Astrocyte of the hippocampus (primary cell): ENCODE measurements around the gene PPARG.

Source experiments
- DNase-seq: peaks from one replicate; pipeline ENCODE4 v3.0.0; 2011; ENCODE audit warnings: low read depth, low spot score

Gene PPARG

GRCh38 chr3:12343047-12343501, 54.2 kb downstream of the PPARG start:
- peak; percentile 37 for DNase-seq

- DNase-seq = peak; percentile 50
These were observed 56.3 kb downstream of the PPARG start for GRCh38 chr3:12345141-12345561.

- no peak for DNase-seq
These were observed 57.0 kb downstream of the PPARG start for GRCh38 chr3:12345584-12346494.

GRCh38 chr3:12347301-12347700, 58.4 kb downstream of the PPARG start:
- no peak for DNase-seq

GRCh38 chr3:12349895-12350811, 61.3 kb downstream of the PPARG start:
- peak; percentile 38 for DNase-seq

- no peak for DNase-seq
These were observed 62.3 kb downstream of the PPARG start for GRCh38 chr3:12351145-12351544.

GRCh38 chr3:12352253-12352652, 63.4 kb downstream of the PPARG start:
- no peak for DNase-seq

- DNase-seq = no peak
These were observed 63.9 kb downstream of the PPARG start for GRCh38 chr3:12352755-12353154.

GRCh38 chr3:12353796-12354525, 65.1 kb downstream of the PPARG start:
- DNase-seq = no peak

- no peak for DNase-seq
These were observed 67.3 kb downstream of the PPARG start for GRCh38 chr3:12356175-12356574.

- DNase-seq = no peak
These were observed 68.1 kb downstream of the PPARG start for GRCh38 chr3:12356996-12357395.

GRCh38 chr3:12357456-12357855, 68.6 kb downstream of the PPARG start:
- no peak for DNase-seq

GRCh38 chr3:12363397-12364195, 74.7 kb downstream of the PPARG start:
- peak; percentile 46 for DNase-seq

GRCh38 chr3:12367346-12367745, 78.5 kb downstream of the PPARG start:
- DNase-seq = no peak

GRCh38 chr3:12369029-12369428, 80.2 kb downstream of the PPARG start:
- no peak for DNase-seq

- DNase-seq = no peak
These were observed 80.7 kb downstream of the PPARG start for GRCh38 chr3:12369598-12369997.

- no peak for DNase-seq
These were observed 81.9 kb downstream of the PPARG start for GRCh38 chr3:12370758-12371157.

GRCh38 chr3:12371525-12372140, 82.8 kb downstream of the PPARG start:
- peak; percentile 49 for DNase-seq

- no peak for DNase-seq
These were observed 83.9 kb downstream of the PPARG start for GRCh38 chr3:12372741-12373280.

GRCh38 chr3:12375572-12375971, 86.7 kb downstream of the PPARG start:
- DNase-seq = no peak
